Neural crest cell (in vitro differentiated cells): ENCODE data around the gene C1orf56. TPM values are rescaled to one million over a fixed set of nuclear protein-coding genes. Genes with fewer than 3 reads are reported as not detected.
"Not testable (repeated sequence)": the region's sequence is repeated elsewhere in the genome, so short reads cannot be mapped to it uniquely, and the experiment has no call there.

ENCODE experiments used
- DNase-seq: peaks from one replicate; pipeline ENCODE4 v3.0.0; 2021; ENCODE audit warnings: low read depth, mixed read lengths, low spot score
- H3K27ac Mint-ChIP-seq: one replicate; pipeline ENCODE4 v1.8.0; 2021; ENCODE audit warnings: mild to moderate bottlenecking, mixed read lengths; ENCODE audit not compliant: unreplicated experiment
- H3K27me3 Mint-ChIP-seq: 2 replicates; pipeline ENCODE4 v1.8.0; 2021; ENCODE audit warnings: low read depth, mild to moderate bottlenecking, mixed read lengths
- H3K36me3 Mint-ChIP-seq: 2 replicates; pipeline ENCODE4 v1.8.0; 2021; ENCODE audit warnings: low read depth, mild to moderate bottlenecking, mixed read lengths
- H3K4me1 Mint-ChIP-seq: 2 replicates; pipeline ENCODE4 v1.8.0; 2021; ENCODE audit warnings: mixed read lengths
- H3K4me3 Mint-ChIP-seq: one replicate; pipeline ENCODE4 v1.8.0; 2021; ENCODE audit warnings: mild to moderate bottlenecking, mixed read lengths
- H3K9me3 Mint-ChIP-seq: 2 replicates; pipeline ENCODE4 v1.8.0; 2021; ENCODE audit warnings: mixed read lengths
- CTCF ChIP-seq: fragments of 200-600 bp; sonication (generic); conservative IDR thresholded peaks from 2 replicates; pipeline ENCODE4 v1.5.0; 2021; ENCODE audit warnings: antibody characterized with exemption, mild to moderate bottlenecking
- total RNA-seq: library from RNA; stranded (reverse); gene quantifications from 2 replicates; pipeline ENCODE4 v1.2.1, GENCODE V29; 2021

Gene C1orf56
- total RNA-seq, 1 donor from 2014 or later, result 6.3 TPM

- H3K4me1 Mint-ChIP-seq, result peaks cover 23% of the 10 kb centered on the region
- H3K27me3 Mint-ChIP-seq, result peaks cover 3% of the 10 kb centered on the region
- H3K36me3 Mint-ChIP-seq, result peaks cover 12% of the 10 kb centered on the region
- peak overlapping the region; percentile 93 for H3K4me3 Mint-ChIP-seq
- no peak for DNase-seq
- TF ChIP-seq CTCF, result no peak
- H3K27ac Mint-ChIP-seq, result no peak overlapping the region
- no peaks in the 10 kb centered on the region for H3K9me3 Mint-ChIP-seq
Measured at GRCh38 chr1:151072224-151072623, 24.7 kb downstream of the C1orf56 start.

GRCh38 chr1:151085953-151086559 lies 38.5 kb downstream of the C1orf56 start:
- Mint-ChIP-seq H3K4me1 (peaks cover 9% of the 10 kb centered on the region), H3K4me3 (no peak overlapping the region), H3K9me3 (no peaks in the 10 kb centered on the region), H3K27me3 (no peaks in the 10 kb centered on the region), H3K27ac (no peak overlapping the region), H3K36me3 (no peaks in the 10 kb centered on the region)
- no peak for TF ChIP-seq CTCF
- DNase-seq, result no peak

DNA sequence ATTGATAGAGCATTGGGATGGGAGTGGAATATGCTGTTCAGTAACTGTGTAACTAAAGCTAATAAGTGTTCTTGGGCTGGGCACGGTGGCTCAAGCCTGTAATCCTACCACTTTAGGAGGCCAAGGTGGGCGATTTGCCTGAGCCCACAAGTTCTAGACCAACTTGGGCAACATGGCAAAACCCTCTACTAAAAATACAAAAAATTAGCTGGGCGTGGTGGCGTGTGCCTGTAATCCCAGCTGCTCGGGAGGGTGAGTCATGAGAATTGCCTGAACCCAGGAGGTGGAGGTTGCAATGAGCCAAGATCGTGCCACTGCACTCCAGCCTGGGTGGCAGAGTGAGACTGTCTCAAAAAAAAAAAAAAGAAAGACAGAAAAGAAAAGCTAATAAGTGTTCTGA lies 49.9 kb downstream of the C1orf56 start:
- H3K4me1 Mint-ChIP-seq, H3K4me3 Mint-ChIP-seq, H3K27ac Mint-ChIP-seq, H3K9me3 Mint-ChIP-seq, DNase-seq, H3K36me3 Mint-ChIP-seq, H3K27me3 Mint-ChIP-seq: not testable (repeated sequence)

DNA sequence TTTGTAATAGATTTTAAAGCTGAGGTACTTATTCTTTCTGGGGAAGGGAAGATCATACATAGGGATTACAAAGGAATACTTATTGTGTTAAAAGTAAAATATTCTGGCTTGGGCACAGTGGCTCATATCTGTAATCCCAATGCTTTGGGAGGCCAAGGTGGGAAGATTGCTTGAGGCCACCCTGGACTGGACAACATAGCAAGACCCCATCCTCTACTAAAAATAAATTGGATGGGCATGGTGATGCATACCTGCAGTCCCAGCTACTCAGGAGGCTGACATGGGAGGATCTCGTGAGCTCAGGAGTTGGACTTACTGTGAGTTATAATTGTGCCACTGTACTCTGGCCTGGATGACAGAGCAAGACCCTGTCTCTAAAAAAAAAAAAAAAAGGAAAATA lies 50.6 kb downstream of the C1orf56 start:
- DNase-seq, result no peak
- TF ChIP-seq CTCF, result no peak
- no peak overlapping the region for H3K27ac Mint-ChIP-seq
- no peak overlapping the region for H3K4me3 Mint-ChIP-seq
- no peaks in the 10 kb centered on the region for H3K4me1 Mint-ChIP-seq
- H3K27me3 Mint-ChIP-seq, result no peaks in the 10 kb centered on the region
- H3K36me3 Mint-ChIP-seq, result no peaks in the 10 kb centered on the region
- peaks cover 3% of the 10 kb centered on the region for H3K9me3 Mint-ChIP-seq

Other genes with a start within 250 kb of the C1orf56 start
- 4.6 and 5.8 TPM in 2 replicates for gene CTSK, start 239.5 kb upstream of the C1orf56 start, total RNA-seq
- gene ARNT, start 171.2 kb upstream of the C1orf56 start, total RNA-seq, result 28.2 and 29.0 TPM in 2 replicates
- not detected in 2 replicates for gene CTXND2, start 160.6 kb upstream of the C1orf56 start, total RNA-seq
- gene SETDB1, start 121.4 kb upstream of the C1orf56 start, total RNA-seq, result 77.9 and 81.6 TPM in 2 replicates
- 149 and 156 TPM in 2 replicates for gene CERS2, start 72.9 kb upstream of the C1orf56 start, total RNA-seq
- not detected in 2 replicates for gene ANXA9, start 65.5 kb upstream of the C1orf56 start, total RNA-seq
- 19.2 and 19.6 TPM in 2 replicates for gene MINDY1, start 40.8 kb upstream of the C1orf56 start, total RNA-seq
- gene PRUNE1, start 39.3 kb upstream of the C1orf56 start, total RNA-seq, result 16.6 and 22.5 TPM in 2 replicates
- 0.79 and 1.1 TPM in 2 replicates for gene BNIPL, start 11.2 kb upstream of the C1orf56 start, total RNA-seq
- 111 and 115 TPM in 2 replicates for gene CDC42SE1, start 11.9 kb downstream of the C1orf56 start, total RNA-seq
- gene MLLT11, start 12.6 kb downstream of the C1orf56 start, total RNA-seq, result 63.9 and 66.1 TPM in 2 replicates
- gene GABPB2, start 23.0 kb downstream of the C1orf56 start, total RNA-seq, result 6.1 and 7.8 TPM in 2 replicates
- gene SEMA6C, start 98.9 kb downstream of the C1orf56 start, total RNA-seq, result 30.7 and 33.7 TPM in 2 replicates
- gene TNFAIP8L2, start 108.9 kb downstream of the C1orf56 start, total RNA-seq, result not detected in 2 replicates
- 11.2 and 11.9 TPM in 2 replicates for gene LYSMD1, start 118.2 kb downstream of the C1orf56 start, total RNA-seq
- gene SCNM1, start 118.4 kb downstream of the C1orf56 start, total RNA-seq, result 48.7 and 57.1 TPM in 2 replicates
- 1.6 and 2.7 TPM in 2 replicates for gene TMOD4, start 128.2 kb downstream of the C1orf56 start, total RNA-seq
- gene VPS72, start 142.4 kb downstream of the C1orf56 start, total RNA-seq, result 134 and 135 TPM in 2 replicates
- 88.7 and 96.2 TPM in 2 replicates for gene PIP5K1A, start 150.8 kb downstream of the C1orf56 start, total RNA-seq
- gene PSMD4, start 207.0 kb downstream of the C1orf56 start, total RNA-seq, result 209 and 214 TPM in 2 replicates
- 34.9 and 39.9 TPM in 2 replicates for gene ZNF687, start 234.5 kb downstream of the C1orf56 start, total RNA-seq